HFFc6 (cell line): ENCODE results near the gene KDM5B. TPM values are rescaled to one million over a fixed set of nuclear protein-coding genes. Genes with fewer than 3 reads are reported as not detected.
"Not testable (repeated sequence)": the region's sequence is repeated elsewhere in the genome, so short reads cannot be mapped to it uniquely, and the experiment has no call there.

Experiments
- DNase-seq: peaks from one replicate; pipeline ENCODE4 v3.0.0-alpha.2; 2018
- H3K27ac Mint-ChIP-seq: 2 replicates; pipeline ENCODE4 v1.8.0; 2020; ENCODE audit warnings: mild to moderate bottlenecking, mixed read lengths
- H3K27me3 Mint-ChIP-seq: 2 replicates; pipeline ENCODE4 v1.8.0; 2021; ENCODE audit warnings: mild to moderate bottlenecking, moderate library complexity, mixed read lengths; ENCODE audit not compliant: insufficient read depth
- H3K36me3 Mint-ChIP-seq: 2 replicates; pipeline ENCODE4 v1.8.0; 2021; ENCODE audit warnings: low read depth, mixed read lengths
- H3K4me1 Mint-ChIP-seq: 2 replicates; pipeline ENCODE4 v1.8.0; 2020; ENCODE audit warnings: low read depth, mixed read lengths
- H3K4me3 Mint-ChIP-seq: 2 replicates; pipeline ENCODE4 v1.8.0; 2020; ENCODE audit warnings: mild to moderate bottlenecking, moderate library complexity, mixed read lengths
- H3K9me3 Mint-ChIP-seq: 2 replicates; pipeline ENCODE4 v1.8.0; 2020; ENCODE audit warnings: mild to moderate bottlenecking, mixed read lengths
- CTCF ChIP-seq: fragments of 200-600 bp; sonication (generic); IDR thresholded peaks from 2 replicates; pipeline ENCODE4 v1.5.0; 2021; ENCODE audit warnings: antibody characterized with exemption, mild to moderate bottlenecking
- total RNA-seq, 6 experiments: library from RNA; stranded (reverse); fragmentation: NEBNext Ultra II Directional; extraction: Animal tissue kit (Norgen Biotek cat#: 25700); gene quantifications; 2 replicates in 1 of 6; 3 replicates in 5 of 6; pipeline ENCODE4 v1.2.3, GENCODE V29; 2021

The KDM5B gene
- total RNA-seq, 6 experiments from 2014 or later: 48.1 to 65.5 (median 53.5) TPM

- no peaks in the 10 kb centered on the region for H3K4me1 Mint-ChIP-seq
- TF ChIP-seq CTCF: no peak
- no peak overlapping the region for H3K4me3 Mint-ChIP-seq
- DNase-seq: no peak
- H3K9me3 Mint-ChIP-seq: no peaks in the 10 kb centered on the region
- peaks cover 55% of the 10 kb centered on the region for H3K36me3 Mint-ChIP-seq
- H3K27me3 Mint-ChIP-seq: no peaks in the 10 kb centered on the region
- H3K27ac Mint-ChIP-seq: no peak overlapping the region
Measured at GRCh38 chr1:202733251-202733650, 75.0 kb downstream of the KDM5B start.

GRCh38 chr1:202728951-202729350 lies 79.3 kb downstream of the KDM5B start:
- Mint-ChIP-seq H3K4me3 (no peak overlapping the region), H3K9me3 (no peaks in the 10 kb centered on the region), H3K27ac (no peak overlapping the region), H3K4me1 (no peaks in the 10 kb centered on the region), H3K36me3 (peaks cover 43% of the 10 kb centered on the region), H3K27me3 (no peaks in the 10 kb centered on the region; the same call in 1 of the 2 replicates)
- no peak for TF ChIP-seq CTCF
- no peak for DNase-seq

- TF ChIP-seq CTCF: no peak
- no peak for DNase-seq
- H3K4me3 Mint-ChIP-seq: no peak overlapping the region
- peaks cover 4% of the 10 kb centered on the region for H3K27me3 Mint-ChIP-seq
- no peaks in the 10 kb centered on the region for H3K4me1 Mint-ChIP-seq
- H3K9me3 Mint-ChIP-seq: no peaks in the 10 kb centered on the region
- H3K36me3 Mint-ChIP-seq: peaks cover 25% of the 10 kb centered on the region
- H3K27ac Mint-ChIP-seq: no peak overlapping the region
Measured at GRCh38 chr1:202725526-202725925, 82.7 kb downstream of the KDM5B start.

GRCh38 chr1:202723708-202724107 lies 84.5 kb downstream of the KDM5B start:
- Mint-ChIP-seq H3K27ac (no peak overlapping the region), H3K9me3 (no peaks in the 10 kb centered on the region), H3K4me3 (no peak overlapping the region), H3K27me3 (peaks cover 10% of the 10 kb centered on the region), H3K4me1 (peaks cover 6% of the 10 kb centered on the region), H3K36me3 (peaks cover 7% of the 10 kb centered on the region)
- no peak for DNase-seq
- TF ChIP-seq CTCF: no peak

GRCh38 chr1:202723046-202723445 lies 85.2 kb downstream of the KDM5B start:
- not testable (repeated sequence) for H3K36me3 Mint-ChIP-seq, H3K9me3 Mint-ChIP-seq, H3K27ac Mint-ChIP-seq, DNase-seq, H3K4me1 Mint-ChIP-seq, H3K4me3 Mint-ChIP-seq
- peaks cover 12% of the 10 kb centered on the region for H3K27me3 Mint-ChIP-seq

GRCh38 chr1:202716654-202717053 lies 91.6 kb downstream of the KDM5B start:
- no peak for TF ChIP-seq CTCF
- H3K9me3 Mint-ChIP-seq: no peaks in the 10 kb centered on the region
- peaks cover 33% of the 10 kb centered on the region for H3K27me3 Mint-ChIP-seq

GRCh38 chr1:202714202-202714601 lies 94.0 kb downstream of the KDM5B start:
- DNase-seq, H3K4me3 Mint-ChIP-seq, H3K4me1 Mint-ChIP-seq, H3K36me3 Mint-ChIP-seq, H3K9me3 Mint-ChIP-seq, H3K27ac Mint-ChIP-seq: not testable (repeated sequence)
- H3K27me3 Mint-ChIP-seq: peaks cover 39% of the 10 kb centered on the region

More at GRCh38 chr1:202716654-202717053, 91.6 kb downstream of the KDM5B start:
- Mint-ChIP-seq H3K36me3 (no peaks in the 10 kb centered on the region), H3K4me3 (no peak overlapping the region), H3K27ac (no peak overlapping the region), H3K4me1 (peaks cover 13% of the 10 kb centered on the region)
- DNase-seq: no peak
